ENCODE results near the gene CX3CR1. TPM values are rescaled to one million over a fixed set of nuclear protein-coding genes. Genes with fewer than 3 reads are reported as not detected.

The CX3CR1 gene, protein sequence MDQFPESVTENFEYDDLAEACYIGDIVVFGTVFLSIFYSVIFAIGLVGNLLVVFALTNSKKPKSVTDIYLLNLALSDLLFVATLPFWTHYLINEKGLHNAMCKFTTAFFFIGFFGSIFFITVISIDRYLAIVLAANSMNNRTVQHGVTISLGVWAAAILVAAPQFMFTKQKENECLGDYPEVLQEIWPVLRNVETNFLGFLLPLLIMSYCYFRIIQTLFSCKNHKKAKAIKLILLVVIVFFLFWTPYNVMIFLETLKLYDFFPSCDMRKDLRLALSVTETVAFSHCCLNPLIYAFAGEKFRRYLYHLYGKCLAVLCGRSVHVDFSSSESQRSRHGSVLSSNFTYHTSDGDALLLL
- 0.04 TPM for polyA plus RNA-seq (2013, experiment 1 of 2)
- polyA plus RNA-seq (2013, experiment 2 of 2): 0.01 TPM

DNA sequence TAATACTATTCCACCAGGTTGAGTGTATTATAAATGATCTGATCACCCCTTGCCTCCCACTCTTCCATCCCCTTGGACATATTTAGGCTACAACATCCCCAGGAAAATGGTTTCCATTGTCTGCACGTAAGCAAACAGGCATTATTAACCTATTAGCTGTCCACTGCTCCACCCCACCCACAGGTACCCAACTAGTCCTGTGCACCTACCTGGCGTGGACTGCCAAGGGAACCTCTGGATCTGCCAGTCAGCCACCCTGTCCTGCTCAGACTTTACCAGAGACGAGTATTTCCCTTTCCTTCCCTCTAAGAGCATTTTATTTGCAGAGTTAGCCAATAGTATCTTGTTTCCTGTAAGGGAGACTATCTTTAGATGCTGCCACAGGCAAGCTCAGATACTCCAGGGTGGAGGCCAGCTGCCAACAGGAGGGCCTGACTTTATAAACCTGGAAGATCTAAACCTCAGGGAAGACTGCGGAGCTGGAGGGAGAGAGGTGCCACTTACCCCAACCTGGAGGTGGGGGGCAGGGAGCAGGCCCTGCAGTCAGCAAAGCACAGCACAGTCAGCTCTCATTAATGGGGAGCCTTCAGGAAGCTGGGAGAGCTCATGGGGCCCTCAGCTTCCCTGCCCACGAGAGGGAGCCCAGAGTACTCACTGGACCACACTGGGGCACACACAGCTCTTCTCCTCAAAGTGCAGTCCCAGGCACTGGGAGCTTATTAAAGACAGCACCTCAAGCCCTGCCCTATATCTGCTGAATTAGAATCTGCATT, at the start of gene CX3CR1:
TSS of gene CX3CR1 (minus strand) at position 292 of the 773 bp plus-strand sequence. CDS start 13,527 bp downstream, outside the sequence.
- no CpG with 5 or more reads among the region's 5 CpGs for WGBS (ENCODE audit: extremely low coverage, insufficient coverage, low lambda C conversion rate)
- no peak for DNase-seq
- H3K79me1 ChIP-seq (ENCODE audit: low read length): no peaks in the 10 kb centered on the region
- H3K79me2 ChIP-seq (ENCODE audit: control insufficient read depth, insufficient read depth, low read length): no peaks in the 10 kb centered on the region
- H2BK120ac ChIP-seq (ENCODE audit: low read depth, low read length): no peak within 1 kb of the TSS
- H3K4me1 ChIP-seq (ENCODE audit: control insufficient read depth, low read depth, low read length): no peaks in the 10 kb centered on the region
- H2AK5ac ChIP-seq (ENCODE audit: low read length): no peak within 1 kb of the TSS
- H3K4me2 ChIP-seq (ENCODE audit: low read length): no peak within 1 kb of the TSS
- H3K27ac ChIP-seq (ENCODE audit: low read depth, low read length): no peak within 1 kb of the TSS
- H4K8ac ChIP-seq (ENCODE audit: low read depth, low read length): no peak within 1 kb of the TSS
- H3K36me3 ChIP-seq (ENCODE audit: control insufficient read depth, insufficient read depth, low read length): no peaks in the 10 kb centered on the region
- no peak within 1 kb of the TSS for H3K9ac ChIP-seq (ENCODE audit: low read length)
- no peak within 1 kb of the TSS for H2BK15ac ChIP-seq (replicated peaks; ENCODE audit: low read depth)
- H3K4me3 ChIP-seq (ENCODE audit: low read length): no peak within 1 kb of the TSS
- H2BK5ac ChIP-seq (ENCODE audit: low read length): no peak within 1 kb of the TSS
- no peak within 1 kb of the TSS for H4K5ac ChIP-seq (ENCODE audit: low read length)
- H3K18ac ChIP-seq (ENCODE audit: low read length): no peak within 1 kb of the TSS
- no peaks in the 10 kb centered on the region for H3K27me3 ChIP-seq (ENCODE audit: insufficient read depth, low read length, poor library complexity)
- H3K23ac ChIP-seq (ENCODE audit: low read length): no peak within 1 kb of the TSS
- H3K4ac ChIP-seq (ENCODE audit: low read depth, low read length): no peak within 1 kb of the TSS
- H3K56ac ChIP-seq (ENCODE audit: low read length): no peak within 1 kb of the TSS

DNA sequence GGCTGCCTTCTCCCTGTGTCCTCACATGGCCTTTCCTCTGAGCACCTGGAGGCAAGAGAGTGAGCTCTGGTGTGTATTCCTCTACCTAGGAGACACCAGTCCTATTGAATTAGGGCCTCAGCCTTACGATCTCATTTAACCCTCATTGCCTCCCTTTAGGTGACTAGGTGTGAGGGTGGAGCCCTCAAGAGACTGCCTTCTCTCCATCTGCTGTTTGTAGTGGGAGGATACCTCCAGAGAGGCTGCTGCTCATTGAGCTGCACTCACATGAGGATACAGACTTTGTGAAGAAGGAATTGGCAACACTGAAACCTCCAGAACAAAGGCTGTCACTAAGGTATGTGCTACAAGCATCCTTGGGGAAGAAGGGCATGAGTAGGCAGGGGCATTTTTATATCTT, 49.7 kb upstream of the CX3CR1 start, which contains the start of gene CCR8:
TSS of gene CCR8 (plus strand) at position 217 of the 400 bp plus-strand sequence. CDS start 2,623 bp downstream, outside the sequence.
- H3K4me2 ChIP-seq (ENCODE audit: low read length): no peak within 1 kb of the TSS
- no peaks in the 10 kb centered on the region for H3K4me1 ChIP-seq (ENCODE audit: control insufficient read depth, low read depth, low read length)
- no CpG with 5 or more reads among the region's 1 CpG for WGBS (ENCODE audit: extremely low coverage, insufficient coverage, low lambda C conversion rate)
- H2BK5ac ChIP-seq (ENCODE audit: low read length): no peak within 1 kb of the TSS
- no peak within 1 kb of the TSS for H3K18ac ChIP-seq (ENCODE audit: low read length)
- H2AK5ac ChIP-seq (ENCODE audit: low read length): no peak within 1 kb of the TSS
- H3K56ac ChIP-seq (ENCODE audit: low read length): no peak within 1 kb of the TSS
- H4K8ac ChIP-seq (ENCODE audit: low read depth, low read length): no peak within 1 kb of the TSS
- H3K4ac ChIP-seq (ENCODE audit: low read depth, low read length): no peak within 1 kb of the TSS
- no peaks in the 10 kb centered on the region for H3K79me2 ChIP-seq (ENCODE audit: control insufficient read depth, insufficient read depth, low read length)
- H4K5ac ChIP-seq (ENCODE audit: low read length): no peak within 1 kb of the TSS
- H3K36me3 ChIP-seq (ENCODE audit: control insufficient read depth, insufficient read depth, low read length): no peaks in the 10 kb centered on the region
- H3K27me3 ChIP-seq (ENCODE audit: insufficient read depth, low read length, poor library complexity): no peaks in the 10 kb centered on the region
- no peak within 1 kb of the TSS for H3K27ac ChIP-seq (ENCODE audit: low read depth, low read length)
- H3K9ac ChIP-seq (ENCODE audit: low read length): no peak within 1 kb of the TSS
- DNase-seq: peak; percentile 6
- H2BK120ac ChIP-seq (ENCODE audit: low read depth, low read length): no peak within 1 kb of the TSS
- H3K23ac ChIP-seq (ENCODE audit: low read length): no peak within 1 kb of the TSS
- H2BK15ac ChIP-seq (replicated peaks; ENCODE audit: low read depth): no peak within 1 kb of the TSS
- H3K4me3 ChIP-seq (ENCODE audit: low read length): no peak within 1 kb of the TSS
- H3K79me1 ChIP-seq (ENCODE audit: low read length): no peaks in the 10 kb centered on the region

GRCh38 chr3:39327746-39328349, 48.0 kb upstream of the CX3CR1 start:
- Histone ChIP-seq H2BK15ac (replicated peaks; ENCODE audit: low read depth) (no peak overlapping the region), H2BK5ac (ENCODE audit: low read length) (no peak overlapping the region), H3K4me1 (ENCODE audit: control insufficient read depth, low read depth, low read length) (no peaks in the 10 kb centered on the region), H3K4me2 (ENCODE audit: low read length) (no peak overlapping the region), H3K56ac (ENCODE audit: low read length) (no peak overlapping the region), H3K79me1 (ENCODE audit: low read length) (no peaks in the 10 kb centered on the region), H2BK120ac (ENCODE audit: low read depth, low read length) (no peak overlapping the region), H3K4ac (ENCODE audit: low read depth, low read length) (no peak overlapping the region), H3K4me3 (ENCODE audit: low read length) (no peak overlapping the region), H3K27me3 (ENCODE audit: insufficient read depth, low read length, poor library complexity) (no peaks in the 10 kb centered on the region), H3K27ac (ENCODE audit: low read depth, low read length) (no peak overlapping the region), H3K18ac (ENCODE audit: low read length) (no peak overlapping the region), H3K9ac (ENCODE audit: low read length) (no peak overlapping the region), H4K8ac (ENCODE audit: low read depth, low read length) (no peak overlapping the region), H3K79me2 (ENCODE audit: control insufficient read depth, insufficient read depth, low read length) (no peaks in the 10 kb centered on the region), H4K5ac (ENCODE audit: low read length) (no peak overlapping the region), H3K36me3 (ENCODE audit: control insufficient read depth, insufficient read depth, low read length) (no peaks in the 10 kb centered on the region), H3K23ac (ENCODE audit: low read length) (no peak overlapping the region), H2AK5ac (ENCODE audit: low read length) (no peak overlapping the region)
- no peak for DNase-seq
- no CpG with 5 or more reads among the region's 4 CpGs for WGBS (ENCODE audit: extremely low coverage, insufficient coverage, low lambda C conversion rate)

DNA sequence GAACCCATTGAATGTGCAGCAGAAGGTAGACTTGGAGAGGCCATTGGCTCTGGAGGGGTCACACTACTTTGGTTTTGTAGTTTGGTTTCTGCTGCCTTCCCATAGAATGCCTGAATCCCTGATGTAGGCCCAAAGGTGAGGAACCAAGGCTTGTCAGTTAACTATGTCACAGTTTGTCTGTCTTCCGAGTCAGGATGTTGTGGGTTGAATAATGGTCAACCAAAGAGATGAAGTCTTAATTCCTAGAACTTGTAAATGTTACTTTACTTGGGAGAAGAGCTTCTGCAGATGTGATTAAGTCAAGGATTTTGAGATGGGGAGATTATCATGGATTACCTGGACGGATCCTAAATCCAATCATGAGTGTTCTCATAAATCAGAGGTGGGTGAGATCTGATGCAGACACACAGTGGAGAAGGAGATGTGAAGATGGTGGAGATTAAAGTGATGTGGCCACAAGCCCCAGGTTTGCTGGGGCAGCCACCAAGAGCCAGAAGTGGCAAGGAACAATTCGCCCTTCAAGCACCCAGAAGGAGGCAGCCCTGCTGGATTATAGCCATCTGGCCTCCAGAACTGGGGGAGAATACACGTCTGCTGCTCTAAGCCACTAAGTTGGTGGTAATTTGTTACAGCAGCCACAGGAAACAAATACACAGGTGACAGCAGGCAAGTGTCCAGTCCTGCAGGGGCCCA, 47.4 kb upstream of the CX3CR1 start:
- Histone ChIP-seq H2BK15ac (replicated peaks; ENCODE audit: low read depth) (no peak overlapping the region), H2AK5ac (ENCODE audit: low read length) (no peak overlapping the region), H3K79me1 (ENCODE audit: low read length) (no peaks in the 10 kb centered on the region), H3K23ac (ENCODE audit: low read length) (no peak overlapping the region), H3K4me1 (ENCODE audit: control insufficient read depth, low read depth, low read length) (no peaks in the 10 kb centered on the region), H2BK5ac (ENCODE audit: low read length) (no peak overlapping the region), H3K9ac (ENCODE audit: low read length) (no peak overlapping the region), H3K4me2 (ENCODE audit: low read length) (no peak overlapping the region), H3K4ac (ENCODE audit: low read depth, low read length) (no peak overlapping the region), H3K27me3 (ENCODE audit: insufficient read depth, low read length, poor library complexity) (no peaks in the 10 kb centered on the region), H3K18ac (ENCODE audit: low read length) (no peak overlapping the region), H3K4me3 (ENCODE audit: low read length) (no peak overlapping the region), H4K8ac (ENCODE audit: low read depth, low read length) (no peak overlapping the region), H3K56ac (ENCODE audit: low read length) (no peak overlapping the region), H4K5ac (ENCODE audit: low read length) (no peak overlapping the region), H2BK120ac (ENCODE audit: low read depth, low read length) (no peak overlapping the region), H3K27ac (ENCODE audit: low read depth, low read length) (no peak overlapping the region), H3K79me2 (ENCODE audit: control insufficient read depth, insufficient read depth, low read length) (no peaks in the 10 kb centered on the region), H3K36me3 (ENCODE audit: control insufficient read depth, insufficient read depth, low read length) (no peaks in the 10 kb centered on the region)
- DNase-seq: no peak
- WGBS (ENCODE audit: extremely low coverage, insufficient coverage, low lambda C conversion rate): no CpG with 5 or more reads among the region's 4 CpGs

DNA sequence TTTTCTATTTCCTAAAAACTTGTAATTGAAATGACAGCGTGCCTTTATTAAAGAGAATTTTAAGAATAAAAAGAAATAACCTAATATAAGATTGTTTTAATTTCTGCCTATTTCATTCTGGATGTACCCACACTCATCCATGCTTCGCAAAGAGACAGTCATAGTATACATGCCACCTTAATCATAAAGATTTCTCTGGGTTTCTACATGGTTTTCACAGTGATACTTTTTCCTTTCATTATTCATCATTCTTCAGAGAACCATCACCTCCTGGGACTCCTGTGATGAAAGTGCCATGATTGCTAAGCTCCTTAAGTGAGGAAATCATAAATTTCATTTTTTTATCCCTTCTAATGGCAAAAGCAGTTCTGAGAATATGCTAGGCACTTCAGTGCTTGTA, 45.4 kb upstream of the CX3CR1 start:
- H3K4me2 ChIP-seq (ENCODE audit: low read length): no peak overlapping the region
- H3K27me3 ChIP-seq (ENCODE audit: insufficient read depth, low read length, poor library complexity): no peaks in the 10 kb centered on the region
- H3K18ac ChIP-seq (ENCODE audit: low read length): no peak overlapping the region
- no peaks in the 10 kb centered on the region for H3K4me1 ChIP-seq (ENCODE audit: control insufficient read depth, low read depth, low read length)
- H4K8ac ChIP-seq (ENCODE audit: low read depth, low read length): no peak overlapping the region
- no peak overlapping the region for H2AK5ac ChIP-seq (ENCODE audit: low read length)
- H3K9ac ChIP-seq (ENCODE audit: low read length): no peak overlapping the region
- H3K23ac ChIP-seq (ENCODE audit: low read length): no peak overlapping the region
- H3K4me3 ChIP-seq (ENCODE audit: low read length): no peak overlapping the region
- H3K79me1 ChIP-seq (ENCODE audit: low read length): no peaks in the 10 kb centered on the region
- no peak overlapping the region for H4K5ac ChIP-seq (ENCODE audit: low read length)
- no peaks in the 10 kb centered on the region for H3K79me2 ChIP-seq (ENCODE audit: control insufficient read depth, insufficient read depth, low read length)
- H2BK15ac ChIP-seq (replicated peaks; ENCODE audit: low read depth): no peak overlapping the region
- H3K4ac ChIP-seq (ENCODE audit: low read depth, low read length): no peak overlapping the region
- H3K27ac ChIP-seq (ENCODE audit: low read depth, low read length): no peak overlapping the region
- no peaks in the 10 kb centered on the region for H3K36me3 ChIP-seq (ENCODE audit: control insufficient read depth, insufficient read depth, low read length)
- no peak overlapping the region for H3K56ac ChIP-seq (ENCODE audit: low read length)
- H2BK5ac ChIP-seq (ENCODE audit: low read length): no peak overlapping the region
- DNase-seq: no peak
- no CpG with 5 or more reads among the region's 2 CpGs for WGBS (ENCODE audit: extremely low coverage, insufficient coverage, low lambda C conversion rate)
- H2BK120ac ChIP-seq (ENCODE audit: low read depth, low read length): no peak overlapping the region
